Ascending aorta (tissue), 2 donors: ENCODE data around the gene CLMP. TPM values are rescaled to one million over a fixed set of nuclear protein-coding genes. Genes with fewer than 3 reads are reported as not detected.

ENCODE experiments used
- DNase-seq, 2 donors: peaks; one replicate each; pipeline ENCODE4 v3.0.0-alpha.2; 2019; ENCODE audit warnings: low spot score in 2 of 2
- H3K27ac ChIP-seq, 2 donors: fragments of 200-600 bp; sonication (generic); one replicate each; pipeline ENCODE4 v1.5.1; 2016 to 2017; ENCODE audit warnings: mild to moderate bottlenecking in 1 of 2
- H3K27me3 ChIP-seq: fragments of 200-600 bp; sonication (generic); one replicate; pipeline ENCODE4 v1.5.1; 2017
- H3K36me3 ChIP-seq, 2 donors: fragments of 200-600 bp; sonication (generic); one replicate each; pipeline ENCODE4 v1.5.1; 2016
- H3K4me1 ChIP-seq, 2 donors: fragments of 200-600 bp; sonication (generic); one replicate each; pipeline ENCODE4 v1.5.1; 2016 to 2017; ENCODE audit warnings: mild to moderate bottlenecking in 1 of 2
- H3K4me3 ChIP-seq, 2 donors: fragments of 200-600 bp; sonication (generic); one replicate each; pipeline ENCODE4 v1.5.1; 2016 to 2017; ENCODE audit warnings: mild to moderate bottlenecking in 1 of 2
- H3K9me3 ChIP-seq, 2 donors: fragments of 200-600 bp; sonication (generic); one replicate each; pipeline ENCODE4 v1.5.1; 2016
- CTCF ChIP-seq, 3 experiments: fragments of 200-600 bp in 2 of 3; fragments of 450-650 bp in 1 of 3; sonication (generic) in 2 of 3; IDR thresholded peaks; one replicate each; pipeline ENCODE4 v1.5.1; 2016 to 2019; ENCODE audit warnings: antibody characterized with exemption in 3 of 3, mild to moderate bottlenecking in 1 of 3, moderate library complexity in 1 of 3
- intact Hi-C: fragments of 100-400 bp; cut with DNase I; formaldehyde crosslinking; loops from one replicate; pipeline ENCODE4 v1.15.1; 2023
- total RNA-seq: library from RNA; depleted of rRNA; stranded (reverse); fragments of >200 nt; gene quantifications from one replicate; pipeline ENCODE4 v1.1.0, GENCODE V29; 2016

CLMP gene
- total RNA-seq, 1 donor from 2014 or later, result 70.6 TPM

GRCh38 chr11:123179586-123179985 lies 15.5 kb downstream of the CLMP start:
- no peak overlapping the region for H3K4me3 ChIP-seq
- peaks cover 13 to 53% of the 10 kb centered on the region in 2 donors for H3K4me1 ChIP-seq
- H3K9me3 ChIP-seq, result no peaks in the 10 kb centered on the region
- no peak for DNase-seq
- peak overlapping the region; percentile 36 to 43 for H3K27ac ChIP-seq
- intact Hi-C loops, result no loop called here
- TF ChIP-seq CTCF (IDR thresholded peaks at IDR 0.05), result no peak
- no peaks in the 10 kb centered on the region for H3K27me3 ChIP-seq
- H3K36me3 ChIP-seq, result no peaks in the 10 kb centered on the region

- TF ChIP-seq CTCF (IDR thresholded peaks at IDR 0.05), result no peak
- H3K36me3 ChIP-seq, result no peaks in the 10 kb centered on the region
- no peaks in the 10 kb centered on the region for H3K27me3 ChIP-seq
- no peak for DNase-seq
- intact Hi-C loops, result no loop called here
- peaks cover 13 to 61% of the 10 kb centered on the region in 2 donors for H3K4me1 ChIP-seq
- no peak overlapping the region for H3K4me3 ChIP-seq
- peak overlapping the region in 1 of 2 donors; percentile 5 for H3K27ac ChIP-seq
- no peaks in the 10 kb centered on the region for H3K9me3 ChIP-seq
Observed at GRCh38 chr11:123178186-123178585, 16.9 kb downstream of the CLMP start.

GRCh38 chr11:123176785-123177184 lies 18.3 kb downstream of the CLMP start:
- H3K4me1 ChIP-seq, result peaks cover 9 to 53% of the 10 kb centered on the region in 2 donors
- intact Hi-C loops, result no loop called here
- no peak for TF ChIP-seq CTCF (IDR thresholded peaks at IDR 0.05)
- DNase-seq, result no peak
- no peaks in the 10 kb centered on the region for H3K9me3 ChIP-seq
- peak overlapping the region; percentile 78 to 88 for H3K27ac ChIP-seq
- peaks cover 0 to 5% of the 10 kb centered on the region in 2 donors for H3K36me3 ChIP-seq
- no peak overlapping the region for H3K4me3 ChIP-seq
- no peaks in the 10 kb centered on the region for H3K27me3 ChIP-seq

- Histone ChIP-seq H3K4me3 (peak overlapping the region in 1 of 2 donors; percentile 5), H3K9me3 (no peaks in the 10 kb centered on the region), H3K27ac (peak overlapping the region; percentile 78 to 88), H3K27me3 (no peaks in the 10 kb centered on the region), H3K36me3 (peaks cover 0 to 5% of the 10 kb centered on the region in 2 donors), H3K4me1 (peaks cover 6 to 30% of the 10 kb centered on the region in 2 donors)
- intact Hi-C loops, result no loop called here
- TF ChIP-seq CTCF (IDR thresholded peaks at IDR 0.05), result no peak
- DNase-seq, result peak in 1 of 2 donors; percentile 79
Observed at GRCh38 chr11:123174196-123175183, 20.6 kb downstream of the CLMP start.

- Histone ChIP-seq H3K27me3 (no peaks in the 10 kb centered on the region), H3K27ac (peak overlapping the region; percentile 78 to 88), H3K4me1 (peaks cover 6 to 28% of the 10 kb centered on the region in 2 donors), H3K36me3 (peaks cover 0 to 5% of the 10 kb centered on the region in 2 donors), H3K4me3 (no peak overlapping the region), H3K9me3 (no peaks in the 10 kb centered on the region)
- intact Hi-C loops, result no loop called here
- TF ChIP-seq CTCF (IDR thresholded peaks at IDR 0.05), result no peak
- DNase-seq, result no peak
Observed at GRCh38 chr11:123173856-123174186, 21.2 kb downstream of the CLMP start.
